K562 (cell line): ENCODE data around the gene FAM193A.

ENCODE experiments used
- CBX3 ChIP-seq, 2 experiments: IDR thresholded peaks; 1 replicate in 1 of 2; 2 replicates in 1 of 2; pipeline ENCODE4 v1.6.1; 2012; ENCODE audit warnings: inconsistent platforms in 2 of 2, low read length in 2 of 2, borderline replicate concordance in 1 of 2, control low read depth in 1 of 2
- EHMT2 ChIP-seq: fragments of 450-650 bp; IDR thresholded peaks from 2 replicates; pipeline ENCODE4 v1.6.1; 2018; ENCODE audit warnings: antibody characterized with exemption
- FOXK1 ChIP-seq: sonication (generic); formaldehyde crosslinking; IDR thresholded peaks from 2 replicates; pipeline ENCODE4 v1.8.0; 2022; ENCODE audit warnings: missing genetic modification reagents, mild to moderate bottlenecking, borderline replicate concordance
- POLR2AphosphoS5 ChIP-seq: IDR thresholded peaks from 2 replicates; pipeline ENCODE4 v1.6.1; 2011; ENCODE audit warnings: mild to moderate bottlenecking, low read depth, low read length, moderate library complexity; ENCODE audit not compliant: control insufficient read depth, insufficient read depth
- PURB ChIP-seq: sonication (generic); formaldehyde crosslinking; IDR thresholded peaks from 2 replicates; pipeline ENCODE4 v1.9.0; 2021; ENCODE audit warnings: low read depth, mild to moderate bottlenecking, missing genetic modification reagents
- RB1 ChIP-seq: fragments of 450-650 bp; IDR thresholded peaks from 2 replicates; pipeline ENCODE4 v1.6.1; 2017; ENCODE audit warnings: low read depth, mild to moderate bottlenecking
- SP1 ChIP-seq: sonication (generic); formaldehyde crosslinking; IDR thresholded peaks from 2 replicates; pipeline ENCODE4 v1.8.1; 2022; ENCODE audit warnings: mild to moderate bottlenecking, missing genetic modification reagents
- TAF1 ChIP-seq: IDR thresholded peaks from 2 replicates; pipeline ENCODE4 v1.6.1; 2011; ENCODE audit warnings: mild to moderate bottlenecking, low read length, moderate library complexity; ENCODE audit not compliant: insufficient read depth, control insufficient read depth, severe bottlenecking; ENCODE audit errors: extremely low read depth
- ZNF146 ChIP-seq: IDR thresholded peaks from one replicate; pipeline ENCODE4 v1.6.1; 2018; ENCODE audit warnings: missing compliant biosample characterization; ENCODE audit not compliant: unreplicated experiment
- ZNF274 ChIP-seq: IDR thresholded peaks from 2 replicates; pipeline ENCODE4 v1.6.1; 2011; ENCODE audit warnings: low read depth, mild to moderate bottlenecking, low read length, moderate library complexity, borderline replicate concordance
- ZNF584 ChIP-seq: fragments of 200-800 bp; sonication (Bioruptor generic); IDR thresholded peaks from 2 replicates; pipeline ENCODE4 v1.6.1; 2016; ENCODE audit warnings: low read depth, mild to moderate bottlenecking, missing genetic modification characterization, missing compliant biosample characterization
- TF ChIP-seq, protein P1 (sequence below), 3 experiments: IDR thresholded peaks in 2 of 3; conservative IDR thresholded peaks in 1 of 3; 2 replicates each; pipeline ENCODE4 v1.5.1; 2011 to 2012; ENCODE audit warnings: low read length in 3 of 3, mild to moderate bottlenecking in 3 of 3, control low read depth in 2 of 3, improper control_type of control experiment in 1 of 3, inconsistent platforms in 1 of 3, low read depth in 1 of 3, mixed read lengths in 1 of 3, moderate library complexity in 1 of 3; ENCODE audit not compliant: insufficient read depth in 2 of 3
- TF ChIP-seq, protein P2 (sequence below): sonication (generic); formaldehyde crosslinking; IDR thresholded peaks from 2 replicates; pipeline ENCODE4 v1.8.1; 2022; ENCODE audit warnings: missing genetic modification reagents

DNA sequence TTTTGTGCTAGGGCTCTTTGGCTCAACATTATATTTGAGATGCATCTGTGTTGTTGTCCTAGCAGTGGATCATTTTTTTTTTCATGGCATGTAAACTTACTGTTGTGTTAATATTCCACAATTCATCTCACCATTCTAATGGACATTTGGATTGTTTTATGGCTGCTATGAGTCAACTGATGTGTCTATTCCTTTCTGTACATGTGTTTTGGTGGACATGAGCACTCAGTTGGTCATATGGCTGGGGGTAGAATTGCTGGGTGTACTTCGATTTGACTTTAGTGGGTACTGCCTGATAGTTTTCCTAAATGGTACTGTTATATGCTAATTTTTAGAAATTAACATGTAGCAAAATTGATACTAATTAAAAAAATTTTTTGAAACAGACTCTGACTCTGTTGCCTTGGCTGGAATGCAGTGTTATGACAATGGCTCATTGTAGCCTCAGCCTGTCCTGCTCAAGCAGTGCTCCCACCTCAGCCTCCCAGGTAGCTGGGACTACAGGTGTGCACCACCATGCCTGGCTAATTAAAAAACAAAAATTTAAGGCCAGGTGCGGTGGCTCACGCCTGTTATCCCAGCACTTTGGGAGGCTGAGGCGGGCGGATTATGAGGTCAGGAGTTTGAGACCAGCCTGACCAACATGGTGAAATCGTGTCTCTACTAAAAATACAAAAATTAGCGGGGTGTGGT, 9.0 kb downstream of the FAM193A start:
- TF ChIP-seq, protein P1, sequence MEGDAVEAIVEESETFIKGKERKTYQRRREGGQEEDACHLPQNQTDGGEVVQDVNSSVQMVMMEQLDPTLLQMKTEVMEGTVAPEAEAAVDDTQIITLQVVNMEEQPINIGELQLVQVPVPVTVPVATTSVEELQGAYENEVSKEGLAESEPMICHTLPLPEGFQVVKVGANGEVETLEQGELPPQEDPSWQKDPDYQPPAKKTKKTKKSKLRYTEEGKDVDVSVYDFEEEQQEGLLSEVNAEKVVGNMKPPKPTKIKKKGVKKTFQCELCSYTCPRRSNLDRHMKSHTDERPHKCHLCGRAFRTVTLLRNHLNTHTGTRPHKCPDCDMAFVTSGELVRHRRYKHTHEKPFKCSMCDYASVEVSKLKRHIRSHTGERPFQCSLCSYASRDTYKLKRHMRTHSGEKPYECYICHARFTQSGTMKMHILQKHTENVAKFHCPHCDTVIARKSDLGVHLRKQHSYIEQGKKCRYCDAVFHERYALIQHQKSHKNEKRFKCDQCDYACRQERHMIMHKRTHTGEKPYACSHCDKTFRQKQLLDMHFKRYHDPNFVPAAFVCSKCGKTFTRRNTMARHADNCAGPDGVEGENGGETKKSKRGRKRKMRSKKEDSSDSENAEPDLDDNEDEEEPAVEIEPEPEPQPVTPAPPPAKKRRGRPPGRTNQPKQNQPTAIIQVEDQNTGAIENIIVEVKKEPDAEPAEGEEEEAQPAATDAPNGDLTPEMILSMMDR (IDR thresholded peaks at IDR 0.05 in 2 of 3, conservative IDR thresholded peaks at IDR 0.05 in 1 of 3; ENCODE audit: insufficient read depth in 2 of 3, low read depth in 1 of 3, low read length in 3 of 3), result no peak
- TF ChIP-seq SP1 (CRISPR knock-in tag), result no peak
- TF ChIP-seq FOXK1 (CRISPR knock-in tag), result no peak
- no peak for TF ChIP-seq POLR2AphosphoS5
- TF ChIP-seq PURB (CRISPR knock-in tag), result no peak
- TF ChIP-seq CBX3 (IDR thresholded peaks at IDR 0.05; ENCODE audit: borderline replicate concordance in 1 of 2, low read length in 2 of 2), result no peak
- no peak for TF ChIP-seq EHMT2
- no peak for TF ChIP-seq ZNF146 (CRISPR knock-in tag)
- no peak for TF ChIP-seq ZNF274
- TF ChIP-seq RB1, result no peak
- TF ChIP-seq, protein P2, sequence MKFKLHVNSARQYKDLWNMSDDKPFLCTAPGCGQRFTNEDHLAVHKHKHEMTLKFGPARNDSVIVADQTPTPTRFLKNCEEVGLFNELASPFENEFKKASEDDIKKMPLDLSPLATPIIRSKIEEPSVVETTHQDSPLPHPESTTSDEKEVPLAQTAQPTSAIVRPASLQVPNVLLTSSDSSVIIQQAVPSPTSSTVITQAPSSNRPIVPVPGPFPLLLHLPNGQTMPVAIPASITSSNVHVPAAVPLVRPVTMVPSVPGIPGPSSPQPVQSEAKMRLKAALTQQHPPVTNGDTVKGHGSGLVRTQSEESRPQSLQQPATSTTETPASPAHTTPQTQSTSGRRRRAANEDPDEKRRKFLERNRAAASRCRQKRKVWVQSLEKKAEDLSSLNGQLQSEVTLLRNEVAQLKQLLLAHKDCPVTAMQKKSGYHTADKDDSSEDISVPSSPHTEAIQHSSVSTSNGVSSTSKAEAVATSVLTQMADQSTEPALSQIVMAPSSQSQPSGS (CRISPR knock-in tag), result no peak
- TF ChIP-seq TAF1, result no peak
- TF ChIP-seq ZNF584 (CRISPR knock-in tag), result no peak
